Brain pericyte (primary cell): ENCODE data around the gene IGLL5.

Experiments
- DNase-seq: peaks from one replicate; pipeline ENCODE4 v3.0.0-alpha.2; 2012; ENCODE audit warnings: low read depth, low spot score

The IGLL5 gene

DNA sequence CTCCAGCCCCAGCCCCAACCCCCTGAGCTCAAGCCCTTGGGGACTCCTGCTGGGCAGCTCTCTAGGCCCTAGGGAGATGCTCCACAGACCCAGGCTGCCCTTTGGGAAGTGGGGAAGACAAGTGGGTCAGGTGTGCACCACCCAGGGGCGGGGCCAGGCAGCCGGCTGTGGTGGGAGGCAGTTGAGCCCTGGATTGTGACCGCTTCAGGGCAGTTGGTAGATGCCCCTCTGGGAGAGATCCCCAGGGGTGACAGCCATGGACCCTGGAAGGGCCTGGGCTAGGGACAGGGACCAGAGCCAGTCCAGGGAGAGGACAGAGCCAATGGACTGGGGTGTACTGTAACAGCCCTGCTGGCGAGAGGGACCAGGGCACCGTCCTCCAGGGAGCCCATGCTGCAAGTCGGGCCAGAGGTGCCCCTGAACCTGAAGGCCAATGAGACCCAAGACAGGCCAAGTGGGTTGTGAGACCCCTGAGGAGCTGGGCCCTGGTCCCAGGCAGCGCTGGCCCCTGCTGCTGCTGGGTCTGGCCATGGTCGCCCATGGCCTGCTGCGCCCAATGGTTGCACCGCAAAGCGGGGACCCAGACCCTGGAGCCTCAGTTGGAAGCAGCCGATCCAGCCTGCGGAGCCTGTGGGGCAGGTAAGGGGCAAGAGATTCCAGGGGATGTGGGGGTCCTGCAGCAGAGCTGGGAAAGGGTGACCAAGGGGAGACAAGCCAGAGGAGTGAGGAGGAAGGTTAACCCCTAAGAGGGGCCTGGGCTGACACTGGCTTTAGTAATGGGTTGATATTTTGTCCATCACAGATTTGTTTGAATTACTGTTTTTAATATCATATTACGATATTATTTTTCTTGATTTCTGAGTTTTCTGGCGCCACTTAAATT, at the start of gene IGLL5:
Gene IGLL5 (plus strand): TSS at position 196 of the 883 bp plus-strand sequence. CDS start 238 bp downstream, at position 434.
- DNase-seq = no peak

DNA sequence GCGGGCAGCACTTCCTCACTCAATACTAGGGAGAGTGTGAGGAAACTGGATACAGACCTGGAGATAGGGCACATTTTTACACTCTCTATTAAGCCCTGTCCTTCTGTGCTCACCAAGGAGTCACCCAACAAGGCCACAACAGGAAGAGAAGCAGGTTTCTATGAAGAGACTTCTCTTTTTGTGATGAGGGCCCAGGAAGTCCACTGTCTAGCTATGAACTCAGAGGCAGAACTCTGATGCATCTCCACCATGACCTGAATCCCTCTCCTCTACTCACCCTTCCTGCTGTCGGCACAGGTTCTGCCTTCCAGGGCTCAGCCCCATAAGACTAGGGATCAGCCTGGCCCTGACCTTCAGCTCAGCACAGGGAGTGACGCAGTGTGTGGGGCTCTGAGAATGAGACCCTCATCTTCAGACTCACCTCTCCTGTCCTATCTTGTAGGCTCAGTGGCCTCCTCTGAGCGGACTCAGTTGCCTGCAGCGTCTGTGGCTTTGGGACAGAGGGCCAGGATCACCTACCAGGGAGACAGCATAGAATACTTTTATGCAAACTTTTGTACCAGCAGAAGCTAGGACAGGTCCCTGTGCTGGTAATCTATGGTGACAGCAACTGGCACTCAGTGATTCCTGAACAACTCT, 49.3 kb upstream of the IGLL5 start:
- DNase-seq = no peak

DNA sequence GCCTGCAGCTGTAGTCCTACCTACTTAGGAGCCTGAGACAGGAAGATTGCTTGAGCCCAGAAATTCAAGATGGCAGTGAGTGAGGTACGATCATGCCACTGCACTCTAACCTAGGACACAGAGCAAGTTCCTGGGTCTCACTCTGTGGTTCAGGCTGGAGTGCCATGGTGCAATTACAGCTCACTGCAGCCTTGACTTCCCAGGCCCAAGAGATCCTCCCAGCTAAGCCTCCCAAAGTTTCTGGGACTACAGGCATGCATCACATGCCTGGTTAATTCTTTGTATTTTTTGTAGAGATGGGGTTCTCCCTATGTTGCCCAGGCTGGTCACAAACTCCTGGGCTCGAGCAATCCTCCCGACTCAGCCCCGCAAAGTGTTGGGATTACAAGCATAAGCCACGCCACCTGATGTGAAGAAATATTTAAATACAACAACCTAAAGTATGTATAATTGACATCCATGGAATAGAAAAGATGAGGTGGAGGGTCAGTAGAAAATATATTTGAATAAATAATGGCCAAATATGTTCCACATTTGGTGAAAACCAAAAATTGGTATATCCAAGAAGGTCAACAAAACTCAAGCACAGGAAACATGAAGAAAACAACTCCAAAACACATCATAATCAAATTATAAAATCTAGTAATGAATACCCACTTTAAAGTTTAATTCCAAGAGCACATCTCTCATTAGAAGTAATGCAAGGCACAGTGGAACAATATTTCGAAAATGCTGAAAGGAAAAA, 47.9 kb upstream of the IGLL5 start:
- no peak for DNase-seq

DNA sequence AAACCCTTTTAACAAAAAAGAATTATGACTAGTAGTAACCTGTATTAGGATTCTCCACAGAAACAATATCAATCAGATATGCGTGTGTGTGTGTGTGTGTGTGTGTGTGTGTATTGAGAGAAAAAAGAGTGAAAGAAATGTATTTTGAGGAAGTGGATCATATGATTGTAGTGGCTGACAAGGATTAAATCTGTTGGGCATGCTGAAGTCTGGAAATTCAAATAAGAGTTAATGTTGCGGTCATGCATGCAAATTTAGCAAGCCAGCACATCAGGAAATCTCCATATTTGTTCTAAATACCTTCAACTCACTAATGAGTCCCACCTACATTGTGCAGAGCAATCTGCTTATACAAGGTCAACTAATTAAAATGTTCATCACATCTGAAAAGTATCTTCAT, 46.8 kb upstream of the IGLL5 start:
- DNase-seq = no peak

DNA sequence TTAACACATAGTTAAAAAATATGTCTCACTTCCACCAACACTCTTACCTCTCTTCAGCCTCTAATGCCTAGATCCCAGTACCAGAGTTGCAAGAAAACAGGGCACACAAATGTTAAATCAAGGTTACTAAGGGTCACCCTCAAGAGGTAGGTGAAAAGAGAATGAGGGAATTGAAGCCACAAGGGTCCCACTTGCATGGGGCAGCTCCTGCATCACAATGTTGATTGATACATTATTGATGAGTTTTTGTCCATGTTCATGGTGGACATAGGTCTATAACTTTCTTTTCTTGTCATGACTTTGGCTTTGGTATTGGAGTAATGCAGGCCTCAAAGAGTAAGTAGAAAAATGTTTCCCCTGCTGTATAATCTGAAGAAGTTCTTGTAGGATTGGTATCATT, 46.0 kb upstream of the IGLL5 start:
- no peak for DNase-seq

DNA sequence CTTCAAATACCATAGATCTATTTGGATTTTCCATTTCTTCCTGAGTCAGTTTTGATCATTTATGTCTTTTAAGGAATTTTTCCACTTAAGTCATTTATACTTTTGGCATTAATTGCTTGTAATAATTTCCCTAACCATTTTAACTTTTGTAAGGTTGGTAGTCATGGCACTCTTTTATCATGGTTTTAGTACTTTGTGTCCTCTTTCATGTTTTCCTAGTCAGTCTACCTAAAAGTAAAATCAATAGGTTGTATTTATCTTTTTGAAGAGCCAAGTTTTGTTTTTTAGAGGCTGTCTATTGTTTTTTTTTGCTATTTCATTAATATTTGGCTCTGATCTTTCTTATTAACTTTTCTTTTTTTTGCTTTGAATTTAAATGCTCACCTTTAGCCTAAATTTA, 45.5 kb upstream of the IGLL5 start:
- DNase-seq = no peak

DNA sequence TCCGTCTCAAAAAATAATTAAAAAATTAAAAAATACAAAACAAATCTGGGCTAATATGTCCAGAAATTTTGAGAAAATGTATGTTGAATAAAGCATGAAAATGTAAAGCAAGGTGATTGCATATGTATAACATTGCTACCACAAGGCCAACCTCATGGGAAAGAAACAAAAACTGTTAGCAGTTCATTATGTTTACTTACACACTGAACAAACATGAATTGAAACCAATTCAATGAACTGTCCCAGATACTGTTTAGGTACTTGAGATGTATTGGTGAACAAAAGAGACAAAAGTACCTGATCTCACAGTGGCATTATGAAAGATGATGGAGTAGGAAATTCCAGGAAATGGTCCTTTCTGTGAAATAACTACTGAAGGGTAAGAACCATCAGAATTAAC, 43.8 kb upstream of the IGLL5 start:
- no peak for DNase-seq

DNA sequence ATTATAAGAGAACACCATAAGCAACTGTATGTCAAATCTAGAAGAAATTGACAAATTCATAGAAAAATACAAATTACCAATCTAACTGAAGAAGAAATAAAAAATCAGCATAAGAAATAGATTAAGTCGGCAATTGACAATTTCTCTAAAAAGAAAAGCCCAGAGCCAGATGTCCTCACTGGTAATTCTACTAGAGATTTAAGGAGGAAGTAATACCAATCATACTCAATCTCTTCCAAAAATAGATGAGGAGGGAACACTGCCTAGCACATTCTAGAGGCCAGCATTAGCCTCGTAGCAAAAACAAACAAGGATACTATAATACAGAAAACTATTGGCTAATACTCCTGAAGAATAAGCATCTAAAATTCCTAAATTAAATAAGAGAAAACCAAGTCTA, 40.4 kb upstream of the IGLL5 start:
- DNase-seq = no peak

DNA sequence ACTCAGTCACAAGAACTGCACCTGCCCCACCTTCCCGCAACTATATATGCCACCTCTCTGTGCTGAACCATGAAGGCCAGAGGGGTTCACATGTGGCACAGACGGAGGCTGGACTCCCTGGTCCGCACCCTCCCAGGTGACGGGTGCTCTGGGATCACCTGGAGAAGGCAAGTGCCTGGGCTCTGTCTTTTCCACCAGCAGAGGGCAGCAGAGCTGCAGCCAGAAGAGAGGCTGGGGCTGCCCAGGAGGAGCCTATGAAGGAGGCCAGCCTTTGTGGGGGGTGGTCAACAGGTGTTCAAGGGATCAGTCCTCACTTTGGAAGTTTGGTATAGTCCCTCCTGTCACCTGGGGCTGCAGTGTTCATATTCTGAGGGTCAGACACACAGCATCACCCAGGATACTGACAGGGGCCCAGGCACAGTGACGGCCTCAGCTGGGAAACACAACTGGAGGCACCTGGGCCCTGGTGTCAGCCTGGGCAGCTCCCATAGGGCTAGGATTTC, 39.2 kb upstream of the IGLL5 start:
- DNase-seq = no peak

DNA sequence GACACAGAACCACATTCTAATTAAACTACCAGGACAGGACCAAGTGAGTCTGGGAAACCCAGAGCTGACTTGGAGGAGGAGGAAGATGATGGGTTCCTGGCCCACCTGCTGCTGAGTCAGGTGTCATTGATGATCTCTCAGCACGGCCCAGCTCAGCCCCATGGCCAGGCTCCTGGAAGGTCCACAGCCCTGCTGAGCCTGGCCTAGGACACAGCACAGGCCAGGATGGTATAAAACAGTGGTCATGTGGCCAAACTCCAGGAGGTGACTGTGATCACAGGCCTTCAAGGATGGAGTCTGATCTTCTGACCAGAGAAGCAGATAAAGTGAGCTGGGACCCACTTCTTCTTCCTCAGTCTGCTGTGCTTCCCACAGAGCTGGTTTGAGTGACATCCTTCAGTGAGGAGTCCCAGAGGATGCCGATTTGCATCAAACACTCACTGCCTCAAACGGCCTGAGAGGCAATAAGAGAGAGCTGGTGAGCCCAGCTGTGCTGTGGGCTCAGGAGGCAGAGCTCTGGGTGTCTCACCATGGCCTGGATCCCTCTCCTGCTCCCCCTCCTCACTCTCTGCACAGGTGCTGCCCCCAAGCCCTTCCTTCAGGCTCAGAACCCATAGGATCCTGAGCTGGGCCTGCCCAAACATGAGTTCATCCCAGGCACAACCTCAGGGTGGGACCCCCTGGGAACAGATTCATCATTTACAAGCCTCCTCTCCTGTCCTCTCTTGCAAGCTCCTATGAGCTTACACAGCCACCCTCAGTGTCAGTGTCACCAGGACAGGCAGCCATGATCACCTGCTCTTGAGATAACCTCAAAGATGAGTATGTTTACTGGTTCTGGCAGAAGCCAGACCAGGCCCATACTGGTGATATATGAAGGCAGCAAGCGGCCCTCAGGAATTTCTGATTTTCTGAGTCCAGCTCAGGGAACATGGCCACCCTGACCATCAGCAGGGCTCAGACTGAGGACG, 37.7 kb upstream of the IGLL5 start:
- no peak for DNase-seq

DNA sequence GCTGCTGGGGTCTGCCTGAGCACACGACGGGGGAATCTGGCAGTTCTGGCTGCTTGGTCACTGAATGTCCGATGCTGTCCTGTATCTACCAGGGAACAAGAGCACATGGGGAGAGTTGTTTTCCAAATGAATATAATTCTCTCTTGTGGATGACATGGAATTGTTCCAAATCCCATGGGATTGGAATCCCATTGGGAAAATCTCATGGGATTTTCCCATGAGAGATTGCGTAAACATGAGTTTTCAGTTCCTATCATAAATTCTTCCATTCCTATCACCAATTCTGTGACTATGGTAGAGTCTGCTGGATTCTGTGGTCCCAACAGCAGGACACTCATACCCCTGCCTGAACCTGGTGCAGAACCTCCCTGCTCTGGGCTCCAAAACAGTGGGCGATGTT, 35.6 kb upstream of the IGLL5 start:
- DNase-seq = no peak

DNA sequence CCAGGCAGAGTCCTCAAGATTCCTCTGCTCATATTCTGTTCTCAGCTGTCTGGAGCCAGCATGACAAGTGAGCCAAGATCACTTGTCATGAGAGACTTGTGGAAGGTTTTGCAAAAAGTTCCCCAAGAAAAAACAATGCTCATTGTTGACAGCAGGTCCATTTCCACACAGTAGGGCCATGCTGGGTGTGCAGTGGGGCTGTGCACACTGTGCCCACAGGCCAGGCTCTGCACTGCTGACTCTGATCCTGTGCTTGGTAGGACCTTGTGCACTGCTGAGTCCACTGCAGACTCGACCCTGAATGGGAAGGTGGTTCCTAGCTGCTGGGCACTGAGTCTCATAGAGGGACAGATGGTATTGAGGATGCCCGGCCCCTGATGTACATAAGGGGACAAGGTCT, 33.9 kb upstream of the IGLL5 start:
- no peak for DNase-seq

DNA sequence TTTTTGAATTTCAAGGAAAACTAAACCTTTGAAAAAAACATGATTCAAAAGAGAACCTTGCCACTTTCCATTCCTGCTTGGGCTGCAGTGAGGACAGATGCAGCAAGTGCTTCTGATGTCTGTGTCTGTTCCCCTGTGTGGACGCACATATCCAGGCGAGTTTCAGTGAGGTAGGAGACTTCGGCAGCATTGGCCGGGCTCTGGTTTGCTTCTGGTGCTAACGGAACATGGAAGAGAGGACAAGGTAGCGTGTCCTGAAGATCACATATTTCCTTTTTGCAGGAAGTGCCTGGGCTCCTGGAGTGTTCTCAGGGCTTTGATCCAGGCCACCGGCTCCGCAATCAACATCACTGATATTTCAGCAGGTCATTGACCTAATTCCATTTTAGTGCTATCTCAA, 33.1 kb upstream of the IGLL5 start:
- DNase-seq = no peak

DNA sequence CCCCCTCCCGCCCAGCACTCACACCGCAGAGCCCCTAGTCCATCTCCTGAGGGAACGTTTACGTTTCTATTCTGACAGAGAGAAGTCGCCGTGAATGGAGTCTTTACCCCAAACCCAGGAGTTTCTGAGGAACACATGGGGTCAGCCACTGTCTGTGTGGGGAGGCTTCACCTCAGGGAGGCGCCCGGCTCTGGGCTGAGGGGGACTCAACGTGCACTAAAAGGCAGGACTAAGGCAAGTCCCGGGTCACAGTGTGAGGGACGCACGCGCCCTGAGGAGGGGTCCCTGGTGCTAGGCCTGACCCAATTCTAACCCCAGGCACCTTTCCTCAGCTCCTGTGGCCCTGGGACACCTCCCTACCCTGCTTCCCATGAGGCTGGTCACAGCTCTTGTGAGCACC, 32.5 kb upstream of the IGLL5 start:
- DNase-seq = no peak

DNA sequence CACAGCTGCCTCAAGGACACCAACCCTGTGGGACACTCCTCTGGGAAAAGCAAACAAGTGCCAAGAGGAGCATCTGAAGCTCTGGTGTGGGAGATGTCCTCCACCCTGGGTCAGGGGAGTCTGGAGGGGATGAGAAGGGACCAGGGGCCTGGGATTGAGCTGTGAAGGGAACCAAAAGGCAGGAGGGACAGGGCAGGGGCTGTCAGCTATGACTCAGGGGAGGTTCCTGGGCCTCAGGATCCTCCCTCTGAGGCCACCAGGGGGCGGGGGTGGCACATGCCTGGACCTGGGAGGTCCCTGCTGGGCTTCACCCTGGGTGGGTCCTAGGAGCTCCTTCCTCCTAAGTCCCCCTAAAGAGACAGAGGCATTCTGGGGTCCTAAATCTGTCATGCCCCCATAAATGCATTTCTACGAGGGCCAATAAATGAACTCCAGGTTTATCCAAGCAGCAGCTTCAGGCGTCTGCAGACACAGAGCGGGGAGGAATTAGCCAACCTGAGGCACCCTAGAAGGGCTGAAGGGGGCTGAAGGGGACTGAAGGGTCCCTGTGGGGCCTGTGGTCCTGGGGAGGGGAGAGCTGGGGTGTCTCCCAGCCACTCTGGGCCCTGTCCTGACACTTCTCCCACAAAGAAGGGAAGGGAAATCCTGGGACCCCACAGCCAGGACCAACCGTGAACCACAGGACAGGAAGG, 31.9 kb upstream of the IGLL5 start:
- DNase-seq = no peak

DNA sequence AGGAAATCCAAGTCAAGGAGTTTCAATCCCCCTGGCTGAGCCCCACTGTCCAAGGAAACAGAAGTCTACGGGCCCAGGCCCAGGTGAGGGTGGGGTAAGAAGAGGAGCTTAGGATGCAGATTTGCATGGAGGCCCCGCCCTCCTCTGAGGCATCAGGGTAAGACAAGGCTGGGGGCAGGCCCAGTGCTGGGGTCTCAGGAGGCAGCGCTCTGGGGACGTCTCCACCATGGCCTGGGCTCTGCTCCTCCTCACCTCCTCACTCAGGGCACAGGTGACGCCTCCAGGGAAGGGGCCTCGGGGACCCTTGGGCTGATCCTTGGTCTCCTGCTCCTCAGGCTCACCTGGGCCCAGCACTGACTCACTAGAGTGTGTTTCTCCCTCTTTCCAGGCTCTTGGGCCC, 31.3 kb upstream of the IGLL5 start:
- no peak for DNase-seq

DNA sequence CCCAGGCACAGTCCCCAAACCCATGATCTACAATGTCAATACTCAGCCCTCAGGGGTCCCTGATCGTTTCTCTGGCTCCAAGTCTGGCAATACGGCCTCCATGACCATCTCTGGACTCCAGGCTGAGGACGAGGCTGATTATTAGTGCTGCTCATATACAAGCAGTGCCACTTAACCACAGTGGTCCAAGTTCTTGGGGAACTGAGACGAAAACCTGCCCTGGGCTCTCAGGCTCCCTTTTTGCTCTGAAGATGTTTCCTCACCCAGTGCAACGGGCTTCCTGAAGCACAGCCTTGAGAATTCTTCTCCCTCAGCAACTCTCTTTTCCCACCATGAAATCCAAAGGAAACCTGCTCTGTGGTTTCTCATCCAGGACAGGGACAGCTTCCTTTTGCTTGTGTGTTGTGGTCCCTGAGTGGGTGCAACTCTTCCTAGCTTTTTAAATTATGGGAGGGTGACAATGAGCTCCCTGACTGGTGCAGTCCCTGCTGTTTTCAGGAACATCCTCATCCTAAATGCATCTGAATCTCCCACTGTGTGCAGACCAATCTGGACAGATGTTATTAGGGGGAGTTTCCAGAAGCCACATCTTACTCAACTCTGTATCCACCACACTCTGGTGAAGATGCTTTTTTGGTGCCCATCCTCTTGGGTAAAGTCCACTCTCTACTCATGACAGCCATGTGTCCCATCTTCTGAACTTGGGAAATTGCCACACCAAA, 30.6 kb upstream of the IGLL5 start:
- DNase-seq = no peak

DNA sequence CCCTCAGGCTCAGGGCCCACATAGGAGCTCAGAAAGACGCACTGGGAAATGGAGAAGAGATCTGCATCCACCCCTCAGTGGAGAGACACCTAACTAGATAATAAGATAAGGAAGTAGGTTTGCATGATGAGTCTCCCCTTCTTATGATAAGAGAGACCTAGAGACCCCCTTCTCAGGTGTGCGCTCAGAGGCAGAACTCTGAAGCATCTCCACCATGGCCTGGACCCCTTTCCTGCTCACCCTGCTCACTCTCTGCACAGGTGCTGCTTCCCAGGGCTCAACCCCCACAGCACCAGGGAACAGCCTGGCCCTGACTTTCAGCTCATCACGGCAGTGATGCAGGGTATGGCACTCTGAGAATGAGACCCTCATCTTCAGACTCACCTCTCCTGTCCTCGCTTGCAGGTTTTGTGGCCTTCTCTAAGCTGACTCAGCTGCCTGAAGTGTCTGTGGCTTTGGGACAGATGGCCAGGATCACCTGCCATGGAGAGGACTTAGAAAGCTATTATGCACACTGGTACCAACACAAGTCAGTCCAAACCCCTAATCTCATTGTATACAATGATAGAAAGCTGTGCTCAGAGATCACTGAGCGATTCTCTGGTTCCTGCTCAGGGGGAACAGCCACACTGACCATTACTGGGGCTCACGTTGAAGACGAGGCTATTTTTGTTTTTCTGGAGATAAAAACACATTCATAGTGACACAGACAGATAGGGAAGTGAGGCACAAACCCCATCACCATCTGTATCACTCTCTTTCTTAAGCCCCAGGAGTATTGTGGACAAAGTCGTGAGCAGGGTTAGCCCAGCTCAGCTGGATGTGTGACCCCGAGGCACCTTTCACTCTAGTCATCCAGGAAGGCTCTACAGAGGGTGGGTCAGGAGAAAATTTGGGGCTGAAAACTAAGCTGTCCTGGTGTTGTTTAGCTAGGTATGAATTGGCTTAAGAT, 29.7 kb upstream of the IGLL5 start:
- DNase-seq = no peak

DNA sequence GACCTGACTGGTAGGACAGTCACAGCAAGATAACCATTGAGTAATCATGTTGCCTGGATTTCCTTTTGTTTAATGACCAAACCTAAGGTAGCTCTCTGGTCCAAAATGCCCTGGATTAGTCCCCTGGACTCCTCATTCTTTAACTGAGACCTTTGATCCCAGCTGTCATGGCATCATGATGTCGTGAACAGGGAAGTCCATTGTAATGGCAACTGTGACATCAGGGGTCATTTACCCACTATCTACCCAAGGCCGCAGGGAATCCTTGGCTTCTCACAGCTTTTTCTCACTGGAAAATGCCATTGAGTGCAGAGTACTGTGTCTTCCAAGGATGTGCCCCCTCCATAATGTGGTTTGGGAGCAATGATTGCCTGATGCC, 29.1 kb upstream of the IGLL5 start:
- no peak for DNase-seq
